PC-9 (cell line): Measurements from ENCODE around the gene RNASE9.
"Not testable (repeated sequence)": the region's sequence is repeated elsewhere in the genome, so short reads cannot be mapped to it uniquely, and the experiment has no call there.

Source experiments
- CTCF ChIP-seq: fragments of 200-600 bp; sonication (generic); conservative IDR thresholded peaks from 2 replicates; pipeline ENCODE4 v1.6.1; 2017; ENCODE audit warnings: mixed run types, antibody characterized with exemption, mild to moderate bottlenecking, moderate library complexity
- EZH2 ChIP-seq: fragments of 200-600 bp; sonication (generic); IDR thresholded peaks from 2 replicates; pipeline ENCODE4 v1.8.0; 2017; ENCODE audit warnings: antibody characterized with exemption, low read depth

- not testable (repeated sequence) for TF ChIP-seq CTCF, EZH2
These were observed 34.9 kb upstream of the RNASE9 start for GRCh38 chr14:20595726-20596125.
